ENCODE results near the gene PGM2L1. TPM values are rescaled to one million over a fixed set of nuclear protein-coding genes. Genes with fewer than 3 reads are reported as not detected.
"Not testable (repeated sequence)": the region's sequence is repeated elsewhere in the genome, so short reads cannot be mapped to it uniquely, and the experiment has no call there.

The PGM2L1 gene
- total RNA-seq, 1 donor from 2014 or later = 22.0 TPM

DNA sequence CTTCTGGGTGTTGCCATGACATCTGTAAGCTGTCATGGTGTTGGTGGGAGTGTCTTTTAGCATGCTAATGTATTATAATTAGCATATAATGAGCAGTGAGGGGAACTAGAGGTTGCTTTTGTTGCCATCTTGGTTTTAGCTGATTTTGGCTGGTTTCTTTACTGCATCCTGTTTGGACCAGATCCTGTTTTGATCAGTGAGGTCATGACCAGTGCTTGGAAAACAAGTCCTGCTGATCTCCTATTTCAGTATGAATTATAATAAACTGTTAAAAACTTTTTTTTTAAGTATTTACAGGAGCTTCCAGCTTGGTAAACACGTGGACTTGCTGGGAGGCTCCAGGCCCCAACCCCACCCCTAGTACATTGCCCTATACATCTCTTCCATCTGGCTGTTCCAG is 56.3 kb downstream of the PGM2L1 start:
- H3K36me3 Mint-ChIP-seq (ENCODE audit: low read depth) = peaks cover 26% of the 10 kb centered on the region
- H3K4me3 Mint-ChIP-seq (ENCODE audit: unreplicated experiment) = no peak overlapping the region
- peaks cover 6% of the 10 kb centered on the region for H3K4me1 Mint-ChIP-seq (ENCODE audit: low read depth)
- TF ChIP-seq CTCF (IDR thresholded peaks at IDR 0.05) = no peak
- DNase-seq (ENCODE audit: low spot score) = no peak
- no peaks in the 10 kb centered on the region for H3K27me3 Mint-ChIP-seq (ENCODE audit: low read depth)
- no peaks in the 10 kb centered on the region for H3K9me3 Mint-ChIP-seq (ENCODE audit: low read depth)
- no peak overlapping the region for H3K27ac Mint-ChIP-seq (ENCODE audit: unreplicated experiment)

- TF ChIP-seq CTCF (IDR thresholded peaks at IDR 0.05) = no peak
- H3K36me3 Mint-ChIP-seq (ENCODE audit: low read depth) = peaks cover 21% of the 10 kb centered on the region
- H3K27me3 Mint-ChIP-seq (ENCODE audit: low read depth) = no peaks in the 10 kb centered on the region
- no peaks in the 10 kb centered on the region for H3K9me3 Mint-ChIP-seq (ENCODE audit: low read depth)
- no peak overlapping the region for H3K4me3 Mint-ChIP-seq (ENCODE audit: unreplicated experiment)
- H3K27ac Mint-ChIP-seq (ENCODE audit: unreplicated experiment) = no peak overlapping the region
- DNase-seq (ENCODE audit: low spot score) = no peak
- H3K4me1 Mint-ChIP-seq (ENCODE audit: low read depth) = peaks cover 5% of the 10 kb centered on the region
These were observed 58.6 kb downstream of the PGM2L1 start for GRCh38 chr11:74339619-74340018.

- Mint-ChIP-seq H3K4me3 (ENCODE audit: unreplicated experiment) (no peak overlapping the region), H3K4me1 (ENCODE audit: low read depth) (peaks cover 5% of the 10 kb centered on the region), H3K9me3 (ENCODE audit: low read depth) (no peaks in the 10 kb centered on the region), H3K27ac (ENCODE audit: unreplicated experiment) (no peak overlapping the region), H3K36me3 (ENCODE audit: low read depth) (peaks cover 20% of the 10 kb centered on the region), H3K27me3 (ENCODE audit: low read depth) (no peaks in the 10 kb centered on the region)
- no peak for TF ChIP-seq CTCF (IDR thresholded peaks at IDR 0.05)
- no peak for DNase-seq (ENCODE audit: low spot score)
These were observed 59.3 kb downstream of the PGM2L1 start for GRCh38 chr11:74338963-74339362.

DNA sequence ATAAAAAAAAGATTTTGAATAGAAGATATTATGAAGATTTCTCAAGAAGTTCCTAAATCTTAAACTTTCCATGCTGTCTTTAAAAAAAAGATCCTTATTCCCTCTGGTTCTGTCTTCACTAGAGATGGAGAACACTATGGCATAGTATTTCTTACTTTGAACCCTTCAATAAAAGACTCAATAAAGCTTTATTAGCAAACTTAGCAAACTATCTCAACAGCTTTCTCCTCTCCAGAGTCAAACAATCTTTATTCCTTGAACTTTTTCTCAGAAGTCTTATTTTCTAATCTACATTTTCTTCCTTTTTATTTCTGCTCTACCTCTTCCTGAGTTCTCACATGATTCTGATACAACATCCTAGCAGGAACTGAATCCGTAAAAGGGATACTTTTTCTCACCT is 65.0 kb downstream of the PGM2L1 start:
- Mint-ChIP-seq H3K27me3 (ENCODE audit: low read depth) (no peaks in the 10 kb centered on the region), H3K36me3 (ENCODE audit: low read depth) (peaks cover 8% of the 10 kb centered on the region), H3K9me3 (ENCODE audit: low read depth) (no peaks in the 10 kb centered on the region), H3K27ac (ENCODE audit: unreplicated experiment) (no peak overlapping the region), H3K4me3 (ENCODE audit: unreplicated experiment) (no peak overlapping the region), H3K4me1 (ENCODE audit: low read depth) (peaks cover 46% of the 10 kb centered on the region)
- DNase-seq (ENCODE audit: low spot score) = no peak
- no peak for TF ChIP-seq CTCF (IDR thresholded peaks at IDR 0.05)

DNA sequence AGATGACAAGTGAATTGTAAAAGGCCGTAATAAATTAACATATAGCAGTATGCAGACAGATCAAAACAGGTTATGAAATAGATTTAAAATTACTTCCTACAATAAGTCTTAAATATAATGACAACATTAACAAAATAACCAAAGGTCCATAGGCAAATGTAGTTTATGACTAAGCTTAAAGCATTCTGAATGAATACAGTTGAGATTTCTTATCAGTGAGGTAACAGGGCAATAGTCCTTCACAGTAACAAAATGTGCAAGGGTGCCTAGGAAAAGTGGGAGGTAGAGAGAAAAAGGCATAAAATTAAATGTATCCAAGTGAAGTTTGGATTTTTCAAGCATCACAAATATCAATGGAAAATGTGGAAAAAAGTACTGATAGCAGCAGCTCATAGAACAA is 65.9 kb downstream of the PGM2L1 start:
- Mint-ChIP-seq H3K27me3 (ENCODE audit: low read depth) (no peaks in the 10 kb centered on the region), H3K27ac (ENCODE audit: unreplicated experiment) (no peak overlapping the region), H3K4me3 (ENCODE audit: unreplicated experiment) (no peak overlapping the region), H3K36me3 (ENCODE audit: low read depth) (peaks cover 6% of the 10 kb centered on the region), H3K9me3 (ENCODE audit: low read depth) (no peaks in the 10 kb centered on the region), H3K4me1 (ENCODE audit: low read depth) (peaks cover 49% of the 10 kb centered on the region)
- no peak for DNase-seq (ENCODE audit: low spot score)
- TF ChIP-seq CTCF (IDR thresholded peaks at IDR 0.05) = no peak

GRCh38 chr11:74331000-74331399 is 67.2 kb downstream of the PGM2L1 start:
- H3K9me3 Mint-ChIP-seq (ENCODE audit: low read depth); H3K4me3 Mint-ChIP-seq (ENCODE audit: unreplicated experiment); DNase-seq (ENCODE audit: low spot score); H3K36me3 Mint-ChIP-seq (ENCODE audit: low read depth); H3K27me3 Mint-ChIP-seq (ENCODE audit: low read depth): not testable (repeated sequence)
- Mint-ChIP-seq H3K4me1 (ENCODE audit: low read depth) (peaks cover 56% of the 10 kb centered on the region), H3K27ac (ENCODE audit: unreplicated experiment) (peak overlapping the region; percentile 10)

All from chondrocyte (in vitro differentiated cells).